Measurements from ENCODE around the gene ERO1B.
"Not testable (repeated sequence)": the region's sequence is repeated elsewhere in the genome, so short reads cannot be mapped to it uniquely, and the experiment has no call there.

Gene ERO1B

GRCh38 chr1:236281654-236282424, at the start of gene ERO1B:
Gene ERO1B, minus strand, starts transcription at chr1:236281958. Its CDS starts 175 bp downstream, at chr1:236281783.
- DNase-seq: peak; percentile 96

- DNase-seq: not testable (repeated sequence)
Observed at GRCh38 chr1:236331412-236331811, 49.7 kb upstream of the ERO1B start.

- no peak for DNase-seq
Observed at GRCh38 chr1:236326432-236326831, 44.7 kb upstream of the ERO1B start.

- no peak for DNase-seq
Observed at GRCh38 chr1:236325567-236325966, 43.8 kb upstream of the ERO1B start.

GRCh38 chr1:236323819-236324411, 42.2 kb upstream of the ERO1B start:
- no peak for DNase-seq

- DNase-seq: no peak
Observed at GRCh38 chr1:236322566-236323409, 41.0 kb upstream of the ERO1B start.

GRCh38 chr1:236321101-236321500, 39.3 kb upstream of the ERO1B start:
- DNase-seq: no peak

GRCh38 chr1:236320671-236321070, 38.9 kb upstream of the ERO1B start:
- no peak for DNase-seq

- DNase-seq: no peak
Observed at GRCh38 chr1:236320214-236320613, 38.5 kb upstream of the ERO1B start.

- no peak for DNase-seq
Observed at GRCh38 chr1:236316437-236316836, 34.7 kb upstream of the ERO1B start.

- no peak for DNase-seq
Observed at GRCh38 chr1:236315518-236315917, 33.8 kb upstream of the ERO1B start.

GRCh38 chr1:236315092-236315491, 33.3 kb upstream of the ERO1B start:
- DNase-seq: no peak

GRCh38 chr1:236314050-236314449, 32.3 kb upstream of the ERO1B start:
- not testable (repeated sequence) for DNase-seq

- DNase-seq: no peak
Observed at GRCh38 chr1:236313427-236313826, 31.7 kb upstream of the ERO1B start.

GRCh38 chr1:236311040-236311439, 29.3 kb upstream of the ERO1B start:
- DNase-seq: no peak

GRCh38 chr1:236308827-236309226, 27.1 kb upstream of the ERO1B start:
- no peak for DNase-seq

- no peak for DNase-seq
Observed at GRCh38 chr1:236307435-236307834, 25.7 kb upstream of the ERO1B start.

GRCh38 chr1:236304682-236305081, 22.9 kb upstream of the ERO1B start:
- DNase-seq: no peak

- DNase-seq: no peak
Observed at GRCh38 chr1:236303675-236304074, 21.9 kb upstream of the ERO1B start.

GRCh38 chr1:236302941-236303340, 21.2 kb upstream of the ERO1B start:
- DNase-seq: no peak

GRCh38 chr1:236301958-236302335, 20.2 kb upstream of the ERO1B start:
- DNase-seq: no peak

GRCh38 chr1:236301080-236301957, 19.6 kb upstream of the ERO1B start:
- DNase-seq: no peak

GRCh38 chr1:236297161-236297560, 15.4 kb upstream of the ERO1B start:
- DNase-seq: no peak

Data from EL (cell line).